ENCODE results near the gene USP10.

DNA sequence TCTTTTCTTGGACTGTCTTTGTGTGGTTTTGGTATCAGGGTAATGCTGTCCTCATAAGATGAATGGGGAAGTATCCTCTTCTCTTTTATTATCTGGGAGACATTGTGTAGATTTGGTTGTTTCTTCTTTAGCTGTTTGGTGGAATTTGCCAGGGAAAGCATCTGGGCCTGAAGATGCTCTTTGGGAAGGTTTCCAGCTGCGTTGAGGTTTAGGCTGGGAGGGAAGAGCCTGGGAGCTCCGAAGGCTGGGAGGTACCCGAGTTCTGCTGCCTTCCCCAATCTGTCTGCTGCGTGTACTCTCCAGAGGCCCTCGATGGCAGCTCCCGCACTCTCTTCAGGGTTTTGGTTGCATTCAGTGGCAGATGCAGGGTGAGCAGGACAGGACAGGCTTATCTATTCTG lies 94.4 kb downstream of the USP10 start:
- TF ChIP-seq CTCF (IDR thresholded peaks at IDR 0.05; ENCODE audit: insufficient read depth, low read depth, low read length) (no peak), EZH2 (IDR thresholded peaks at IDR 0.05; ENCODE audit: insufficient read depth, low read length) (no peak)
